SHP77 treated with DMSO at 0.1 percent for 48 hours (cell line): ENCODE results near the gene CACNA1B.
"Not testable (repeated sequence)": the region's sequence is repeated elsewhere in the genome, so short reads cannot be mapped to it uniquely, and the experiment has no call there.

Experiments used
- DNase-seq: peaks from one replicate; lab custom pipeline; 2025; lab: John Stamatoyannopoulos, UW

The CACNA1B gene

GRCh38 chr9:137866226-137867141 lies 11.1 kb upstream of the CACNA1B start:
- no peak for DNase-seq

DNA sequence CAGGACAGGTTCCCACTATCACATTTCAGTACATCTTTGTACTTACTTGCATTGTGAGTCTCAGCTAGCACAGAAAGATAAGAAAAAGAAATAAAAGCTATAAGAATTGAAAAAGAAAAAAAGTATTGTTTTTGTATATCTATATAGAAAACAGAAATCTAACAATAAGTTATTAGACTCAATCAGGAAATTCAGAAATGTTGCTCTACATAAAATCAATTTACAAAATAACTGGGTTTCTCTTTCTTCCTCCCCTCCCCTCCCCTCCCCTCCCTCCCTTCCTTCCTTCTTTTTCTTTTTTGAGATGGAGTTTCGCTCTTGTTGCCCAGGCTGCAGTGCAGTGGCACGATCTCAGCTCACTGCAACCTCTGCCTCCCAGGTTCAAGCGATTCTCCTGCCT lies 7.2 kb upstream of the CACNA1B start:
- DNase-seq: no peak

- no peak for DNase-seq
Observed at GRCh38 chr9:137872296-137872695, 5.3 kb upstream of the CACNA1B start.

DNA sequence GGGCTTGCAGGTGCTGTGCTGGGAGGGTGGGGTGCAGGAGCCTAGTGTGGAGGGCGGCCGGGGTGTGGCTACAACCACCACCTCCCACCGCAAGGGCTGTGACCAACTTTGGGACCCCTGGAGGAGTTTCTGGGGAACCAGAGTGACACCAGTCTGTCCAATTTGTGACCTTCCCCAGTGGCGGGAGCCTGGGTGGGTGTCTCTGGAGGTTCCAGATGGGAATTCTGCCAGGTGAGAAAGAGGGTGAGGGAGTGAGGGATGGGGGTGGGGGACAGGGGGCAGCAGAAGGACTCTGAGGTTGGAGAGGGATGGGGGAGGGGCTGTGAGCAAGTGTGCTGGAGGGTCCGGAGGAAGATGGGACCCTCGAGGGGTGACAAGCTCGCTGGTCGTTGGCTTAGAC lies 4.2 kb upstream of the CACNA1B start:
- no peak for DNase-seq

GRCh38 chr9:137873858-137874362 lies 3.7 kb upstream of the CACNA1B start:
- DNase-seq: no peak

GRCh38 chr9:137875354-137875753 lies 2.2 kb upstream of the CACNA1B start:
- DNase-seq: no peak

- no peak for DNase-seq
Observed at GRCh38 chr9:137875846-137876245, 1.7 kb upstream of the CACNA1B start.

DNA sequence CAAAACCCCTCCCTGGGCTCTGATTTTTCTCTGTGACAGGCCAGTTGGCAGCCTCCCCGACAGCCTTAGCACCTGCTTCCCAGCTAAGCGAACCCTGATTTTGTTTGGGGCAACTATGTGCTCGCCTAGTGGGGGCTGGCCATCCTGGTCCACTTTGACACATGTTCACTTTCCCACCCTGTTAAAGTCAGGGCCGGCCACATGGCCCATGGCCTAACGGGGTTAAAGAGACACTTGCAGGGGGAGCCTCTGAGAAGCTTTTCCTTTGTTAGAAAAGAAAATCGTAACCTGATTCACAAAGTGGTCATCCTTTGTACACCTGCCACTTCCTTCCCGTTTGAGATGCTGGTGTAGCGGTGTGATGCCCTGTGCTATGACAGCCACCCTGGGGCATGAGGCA lies 1.3 kb upstream of the CACNA1B start:
- DNase-seq: no peak

DNA sequence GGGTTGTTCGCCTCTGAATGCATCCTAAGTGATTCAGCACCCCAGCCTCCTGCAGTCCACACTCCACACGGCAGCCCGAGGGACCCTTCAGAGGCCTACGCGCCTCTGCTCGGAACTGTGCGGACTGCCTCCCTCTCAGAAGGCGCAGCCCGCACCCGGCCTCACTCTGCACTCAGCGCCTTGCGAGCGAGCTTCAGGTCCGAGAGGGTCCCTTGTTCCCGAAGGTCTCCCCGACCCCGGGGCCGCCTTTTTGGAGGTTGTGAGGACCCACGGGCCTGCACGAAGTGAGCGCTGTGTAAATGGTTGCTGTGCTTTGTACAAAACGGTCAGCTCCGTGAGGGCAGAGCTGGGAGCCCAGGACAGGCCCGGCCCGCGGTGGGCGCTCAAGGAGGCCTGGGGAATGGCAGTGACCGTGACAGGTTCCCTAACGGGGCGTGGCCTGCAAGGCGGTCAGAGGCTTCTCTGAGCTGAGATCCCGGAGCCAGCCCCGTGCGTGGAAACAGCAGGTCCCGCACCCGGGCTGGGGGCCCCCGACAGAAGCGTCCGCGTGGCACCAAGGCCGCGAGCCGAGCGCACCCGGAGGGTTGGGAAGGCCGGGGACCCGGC lies 698 bp upstream of the CACNA1B start:
- DNase-seq: no peak

DNA sequence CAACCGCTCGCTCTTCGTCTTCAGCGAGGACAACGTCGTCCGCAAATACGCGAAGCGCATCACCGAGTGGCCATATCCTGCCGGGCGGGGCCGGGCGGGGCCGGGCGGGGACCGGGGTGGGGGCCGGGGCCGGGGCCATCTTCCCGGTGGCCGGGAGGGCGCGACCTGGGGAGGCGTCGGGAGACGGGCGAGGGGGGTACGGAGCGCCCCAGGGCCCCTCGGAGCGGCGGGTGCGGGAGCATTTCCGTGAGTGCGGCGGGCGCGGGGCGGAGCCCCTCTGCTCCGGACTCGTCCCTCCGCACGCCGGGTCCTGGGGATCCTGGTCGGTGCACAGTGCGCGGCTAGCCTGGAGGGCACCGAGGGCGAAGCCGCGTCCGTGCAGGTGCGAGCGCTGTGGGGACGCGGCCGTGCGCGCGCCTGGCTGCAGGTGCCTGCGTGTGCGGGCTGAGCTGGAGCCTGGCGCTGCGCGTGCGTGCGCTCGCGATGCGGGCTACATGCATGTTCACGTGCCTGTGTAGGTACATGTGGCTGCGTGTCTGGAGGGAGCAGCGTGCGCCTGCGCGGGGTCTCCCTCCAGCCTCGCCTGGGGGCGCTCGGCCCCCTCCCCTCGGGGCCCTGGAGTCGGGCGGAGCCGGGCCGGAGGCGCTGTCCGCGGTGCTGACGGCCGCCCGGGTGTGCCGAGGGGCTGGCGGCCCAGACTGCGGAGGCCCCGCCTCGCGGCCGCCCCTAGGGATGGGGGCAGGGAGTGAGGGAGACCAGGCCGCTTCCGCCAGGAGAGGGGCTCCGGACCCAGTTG lies 762 bp downstream of the CACNA1B start:
- DNase-seq: no peak

DNA sequence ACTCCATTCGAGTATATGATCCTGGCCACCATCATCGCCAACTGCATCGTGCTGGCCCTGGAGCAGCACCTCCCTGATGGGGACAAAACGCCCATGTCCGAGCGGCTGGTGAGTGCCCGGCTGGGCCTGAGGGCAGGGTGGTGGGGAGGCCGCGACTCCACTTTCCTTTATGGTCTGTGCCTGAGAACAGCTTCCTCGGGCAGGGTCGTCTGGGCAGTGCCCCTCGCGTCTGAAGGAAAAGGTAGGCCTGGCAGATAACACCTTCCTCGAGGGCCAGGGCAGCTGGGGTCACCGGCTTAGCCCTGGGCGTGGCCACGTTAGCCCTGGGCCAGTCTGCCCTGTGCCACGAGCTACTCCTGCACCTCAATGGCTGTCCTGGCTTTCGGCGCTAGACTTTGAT lies 1.5 kb downstream of the CACNA1B start:
- no peak for DNase-seq

- DNase-seq: no peak
Observed at GRCh38 chr9:137879566-137880150, 2.1 kb downstream of the CACNA1B start.

- no peak for DNase-seq
Observed at GRCh38 chr9:137880160-137880975, 2.8 kb downstream of the CACNA1B start.

- no peak for DNase-seq
Observed at GRCh38 chr9:137880976-137881530, 3.5 kb downstream of the CACNA1B start.

DNA sequence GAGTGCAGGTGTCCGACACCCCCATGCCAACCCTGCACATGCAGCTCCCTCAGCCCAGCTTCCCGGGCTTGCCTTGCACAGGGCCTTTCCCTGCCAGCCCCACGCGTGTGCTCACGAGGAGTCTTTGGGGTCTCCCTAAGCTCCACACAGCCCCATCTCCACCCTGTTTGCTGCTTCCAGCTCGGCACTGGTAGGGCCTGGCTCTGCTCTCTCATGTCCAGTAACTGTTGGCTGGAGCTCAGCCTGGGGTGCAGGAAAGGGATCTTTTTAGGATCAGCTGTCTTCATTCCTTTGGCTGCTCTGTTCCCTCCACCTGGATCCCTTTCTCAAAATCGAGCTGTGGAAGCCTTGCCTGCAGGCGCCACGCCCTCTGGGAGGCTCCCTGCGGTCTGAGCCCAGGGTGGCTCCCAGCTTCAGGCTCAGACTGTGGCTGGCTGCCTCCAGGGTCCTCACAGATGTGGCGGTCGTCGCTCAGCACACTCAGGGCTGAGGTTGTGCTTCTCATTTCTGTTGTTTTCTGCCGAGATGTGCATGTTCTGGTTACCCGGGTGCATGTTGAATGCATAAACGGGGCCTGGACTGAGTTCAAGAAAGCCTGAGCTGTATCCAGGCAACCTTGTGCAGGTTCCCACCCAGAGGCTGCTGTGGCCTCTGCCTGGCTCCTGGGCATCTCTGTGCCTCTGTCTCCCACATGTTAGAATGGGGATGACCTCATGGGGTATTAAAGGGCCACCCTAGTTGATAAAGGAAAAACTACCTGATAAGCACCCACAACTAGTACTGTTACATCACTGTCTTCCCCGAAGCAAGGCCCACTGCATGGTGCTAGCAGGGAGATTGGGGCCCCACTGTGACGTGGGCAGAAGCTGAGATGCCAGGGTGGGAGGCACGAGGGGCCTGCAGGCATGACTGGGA lies 4.3 kb downstream of the CACNA1B start:
- DNase-seq: no peak

GRCh38 chr9:137882506-137882821 lies 4.9 kb downstream of the CACNA1B start:
- no peak for DNase-seq

- DNase-seq: not testable (repeated sequence)
Observed at GRCh38 chr9:137883977-137884376, 6.4 kb downstream of the CACNA1B start.

DNA sequence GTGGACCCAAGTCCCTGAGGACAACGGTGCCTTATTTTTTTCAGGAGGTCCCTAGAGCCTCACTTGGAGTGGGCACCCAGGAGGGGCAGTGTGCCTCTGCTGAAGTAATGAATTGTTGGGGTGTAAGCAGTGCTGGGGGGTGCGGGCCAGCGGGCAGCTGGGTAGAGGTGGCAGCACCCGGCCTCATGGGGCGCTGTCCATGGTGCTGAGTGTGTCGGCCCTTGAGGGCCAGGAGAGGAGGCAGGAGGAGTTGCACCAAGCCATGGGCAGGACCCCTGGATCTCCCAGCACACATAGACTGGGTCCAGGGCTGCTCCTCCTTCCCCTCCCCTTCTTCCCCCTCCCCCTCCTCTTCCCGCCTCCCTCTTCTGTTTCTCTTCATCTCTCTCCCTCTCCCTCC lies 7.0 kb downstream of the CACNA1B start:
- not testable (repeated sequence) for DNase-seq

DNA sequence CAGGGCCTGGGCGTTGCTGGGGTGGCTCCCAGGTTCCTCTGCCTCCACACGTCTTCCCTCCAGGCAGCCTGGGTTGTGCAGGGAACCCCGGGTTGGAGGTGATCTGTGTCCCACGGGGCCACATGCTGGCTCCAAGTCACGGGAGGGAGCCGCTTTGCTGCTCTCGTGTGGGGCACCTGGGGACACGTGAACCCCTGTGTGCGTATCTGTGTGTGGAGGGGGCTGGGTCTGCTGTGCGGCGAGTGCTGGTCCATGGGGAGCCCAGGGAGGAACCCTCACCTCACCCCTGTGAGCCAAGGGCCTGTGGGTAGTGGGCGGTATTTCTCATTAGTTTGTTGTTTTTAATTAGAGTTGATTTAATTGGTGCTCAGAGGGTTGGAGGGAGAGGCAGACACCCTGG lies 7.5 kb downstream of the CACNA1B start:
- DNase-seq: not testable (repeated sequence)

DNA sequence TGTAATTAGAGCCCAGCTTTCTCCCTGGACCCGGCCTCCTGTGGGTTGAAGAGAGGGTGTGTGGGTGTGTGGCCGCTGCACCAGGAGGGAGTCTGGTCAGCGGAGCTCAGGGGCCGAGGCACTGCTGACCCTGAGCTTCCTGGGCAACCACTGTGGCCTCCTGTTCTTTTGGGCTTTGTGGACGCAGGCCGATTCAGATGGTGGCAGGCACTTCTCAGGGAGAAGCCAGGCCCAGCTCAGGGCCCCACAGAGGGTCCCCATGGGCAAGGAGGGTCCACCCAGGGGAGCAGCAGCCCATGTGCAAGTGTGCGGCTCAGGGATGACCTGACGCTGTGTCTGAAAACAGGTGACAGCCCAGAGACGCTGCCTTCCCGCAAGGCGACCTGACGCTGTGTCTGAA lies 11.0 kb downstream of the CACNA1B start:
- DNase-seq: not testable (repeated sequence)
